HG03064 (cell line): ENCODE data around the gene TMEM132A.
"Not testable (repeated sequence)": the region's sequence is repeated elsewhere in the genome, so short reads cannot be mapped to it uniquely, and the experiment has no call there.

ENCODE experiments used
- ATAC-seq: cut with Tn5 transposase; IDR thresholded peaks from one replicate; pipeline ENCODE4 v1.9.1; 2021; ENCODE audit warnings: low read depth; ENCODE audit not compliant: unreplicated experiment

TMEM132A gene

DNA sequence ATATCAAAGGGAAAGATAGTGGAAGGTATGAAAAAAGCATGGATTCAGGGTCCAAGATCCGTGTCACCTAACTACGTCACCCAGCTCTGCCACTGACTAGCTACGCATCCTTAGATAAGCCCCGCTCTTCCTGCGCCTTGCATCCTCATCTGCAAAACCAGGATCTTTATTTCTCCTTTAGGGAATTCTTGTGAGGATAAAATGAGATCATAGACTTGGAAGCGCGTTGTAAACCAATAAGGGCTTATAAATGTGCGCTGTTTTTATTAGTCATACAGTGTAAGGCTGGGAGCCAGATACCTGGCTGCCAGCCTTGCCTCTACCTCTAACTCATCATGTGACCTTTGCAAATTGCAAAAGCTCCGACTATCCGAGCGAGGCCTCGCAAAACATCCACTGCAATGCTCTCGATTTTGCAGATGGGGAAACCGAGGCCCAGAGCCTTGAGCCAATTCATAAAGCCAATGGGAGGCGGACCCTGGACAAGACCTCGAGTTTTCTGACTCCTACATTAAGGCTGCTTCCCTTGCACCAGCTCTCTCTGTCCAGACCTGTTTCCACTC, 18.6 kb upstream of the TMEM132A start:
- ATAC-seq: no peak

DNA sequence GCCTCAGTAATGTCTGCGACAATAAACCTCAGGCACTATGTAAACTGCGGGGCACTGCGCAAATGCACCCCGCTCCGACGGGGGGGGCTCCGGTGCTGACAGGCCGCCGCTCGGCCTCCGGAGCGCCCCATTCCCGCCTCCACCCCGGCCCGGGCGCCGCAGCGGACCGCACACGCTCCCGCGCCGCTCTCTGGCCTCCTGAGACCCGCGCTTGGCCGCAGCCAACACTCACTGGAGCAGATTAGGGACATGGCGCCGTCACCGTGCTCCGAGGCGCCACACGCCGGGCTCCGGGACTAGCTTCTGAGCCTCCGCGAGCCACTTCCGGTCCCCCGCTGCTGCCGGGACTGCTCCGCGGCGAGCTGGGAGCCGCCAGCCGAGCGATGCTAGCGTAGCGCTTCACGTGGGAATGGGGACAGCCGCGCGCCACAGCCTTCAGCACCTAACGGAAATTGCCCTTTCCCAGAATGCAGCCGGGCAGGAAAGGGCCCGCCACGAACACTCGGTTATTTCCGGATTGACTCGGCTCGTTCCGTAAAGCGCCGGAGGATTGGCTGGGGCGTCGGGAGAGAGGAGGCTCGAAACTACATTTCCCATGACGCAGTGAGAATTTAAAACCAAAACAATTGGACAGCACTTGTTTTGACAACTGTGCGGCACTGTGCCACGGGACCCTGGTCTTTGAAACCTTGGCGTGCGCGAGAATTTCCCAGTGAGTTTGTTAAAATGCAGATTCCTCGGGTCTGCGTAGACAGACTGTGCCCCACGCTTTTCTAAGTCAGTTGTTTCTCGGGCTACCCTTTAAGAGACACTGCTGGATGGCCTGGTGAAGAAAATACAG, 17.9 kb upstream of the TMEM132A start, which contains the start of gene PRPF19:
TSS of gene PRPF19 (minus strand) at position 454 of the 841 bp plus-strand sequence. CDS start at position 251, 203 bp downstream.
- peak; percentile 66 for ATAC-seq

DNA sequence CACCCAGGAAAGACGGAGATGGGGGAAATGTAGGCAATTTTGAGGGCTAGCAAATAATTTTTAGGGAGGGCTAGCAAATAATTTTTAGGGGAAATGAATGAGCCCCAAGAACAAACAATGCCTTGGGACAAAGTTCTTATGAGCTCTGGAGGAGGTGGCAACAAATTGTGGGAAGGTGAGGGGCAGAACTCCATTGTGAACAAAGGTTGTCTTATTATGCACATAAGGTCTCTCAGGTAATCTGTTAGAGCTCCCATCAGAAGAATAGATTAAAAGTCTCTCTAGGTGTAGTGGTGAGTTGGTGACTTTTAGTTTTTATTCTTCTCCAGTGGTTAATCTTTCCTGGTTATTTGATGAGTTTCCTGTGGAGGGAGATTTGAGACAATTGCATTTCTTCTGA, 15.5 kb upstream of the TMEM132A start:
- no peak for ATAC-seq

DNA sequence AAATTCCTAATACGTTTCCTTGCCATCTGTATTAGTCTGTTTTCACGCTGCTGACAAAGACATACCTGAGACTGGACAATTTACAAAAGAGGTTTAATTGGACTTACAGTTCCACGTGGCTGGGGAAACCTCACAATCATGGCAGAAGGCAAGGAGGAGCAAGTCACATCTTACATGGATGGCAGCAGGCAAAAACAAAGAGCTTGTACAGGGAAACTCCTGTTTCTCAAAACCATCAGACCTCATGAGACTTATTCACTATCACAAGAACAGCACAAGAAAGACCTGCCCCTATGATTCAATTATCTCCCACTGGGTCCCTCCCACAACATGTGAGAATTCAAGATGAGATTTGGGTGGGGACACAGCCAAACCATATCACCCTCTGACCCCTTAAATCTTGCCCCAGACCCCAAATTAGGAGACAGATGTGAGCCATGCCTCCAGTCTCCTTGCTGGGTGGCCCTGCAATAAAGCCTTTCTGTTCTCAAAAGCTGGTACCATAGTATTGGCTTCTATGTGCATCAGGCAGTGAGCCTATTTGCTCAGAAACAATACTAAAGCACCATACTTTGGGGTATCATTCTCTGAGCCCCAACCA, 14.5 kb upstream of the TMEM132A start:
- ATAC-seq: not testable (repeated sequence)

DNA sequence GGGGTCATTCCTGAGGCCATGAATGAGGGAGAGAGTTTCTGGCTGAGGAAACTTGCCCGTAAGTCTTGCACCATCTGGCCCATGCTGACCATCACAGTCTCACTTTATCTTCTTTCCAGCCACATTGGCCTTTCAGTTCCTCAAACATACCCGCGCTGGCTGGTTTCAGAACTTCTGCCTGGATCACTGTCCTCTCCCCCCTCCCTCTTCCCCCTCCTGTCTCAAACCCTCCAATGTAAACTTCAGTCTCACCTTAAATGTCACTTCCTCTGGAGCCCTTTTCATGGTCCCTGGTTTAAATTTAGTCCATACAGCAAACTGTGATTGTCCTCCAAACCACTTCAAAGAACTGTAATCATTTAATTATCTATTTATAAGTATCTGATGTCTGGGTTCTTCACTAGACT, 14.0 kb upstream of the TMEM132A start:
- peak; percentile 25 for ATAC-seq

DNA sequence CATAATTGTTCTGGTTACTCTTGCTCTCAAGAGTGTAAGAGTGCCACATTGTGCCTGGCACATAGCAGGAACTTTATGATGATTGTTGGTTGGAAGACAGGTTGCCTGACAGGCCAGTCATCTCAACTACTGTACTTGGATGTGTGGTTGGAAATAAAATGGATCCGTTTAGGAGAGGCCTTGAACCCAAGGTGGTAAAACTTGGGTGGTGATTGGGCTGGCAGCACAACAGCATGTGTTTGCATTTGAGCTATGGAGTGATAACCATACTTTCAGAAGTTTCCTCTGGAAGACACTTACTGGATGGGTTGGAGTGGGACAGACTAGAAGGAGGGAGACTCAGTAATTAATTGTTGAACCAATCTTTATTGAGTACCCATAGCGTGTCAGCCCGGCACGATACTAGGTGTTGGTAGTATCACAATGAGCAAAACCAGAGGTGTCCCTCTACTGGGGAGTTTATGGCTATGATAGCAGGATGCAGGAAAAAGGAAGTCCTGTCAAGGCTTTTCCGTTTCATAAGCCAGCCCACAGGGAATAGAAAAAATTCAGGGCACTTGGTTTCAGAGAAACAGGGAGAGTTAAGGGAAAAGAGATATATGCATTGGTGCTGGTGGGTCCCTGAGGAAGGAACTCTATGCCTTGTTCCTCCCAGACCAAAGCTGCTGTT, 13.4 kb upstream of the TMEM132A start:
- ATAC-seq: no peak

DNA sequence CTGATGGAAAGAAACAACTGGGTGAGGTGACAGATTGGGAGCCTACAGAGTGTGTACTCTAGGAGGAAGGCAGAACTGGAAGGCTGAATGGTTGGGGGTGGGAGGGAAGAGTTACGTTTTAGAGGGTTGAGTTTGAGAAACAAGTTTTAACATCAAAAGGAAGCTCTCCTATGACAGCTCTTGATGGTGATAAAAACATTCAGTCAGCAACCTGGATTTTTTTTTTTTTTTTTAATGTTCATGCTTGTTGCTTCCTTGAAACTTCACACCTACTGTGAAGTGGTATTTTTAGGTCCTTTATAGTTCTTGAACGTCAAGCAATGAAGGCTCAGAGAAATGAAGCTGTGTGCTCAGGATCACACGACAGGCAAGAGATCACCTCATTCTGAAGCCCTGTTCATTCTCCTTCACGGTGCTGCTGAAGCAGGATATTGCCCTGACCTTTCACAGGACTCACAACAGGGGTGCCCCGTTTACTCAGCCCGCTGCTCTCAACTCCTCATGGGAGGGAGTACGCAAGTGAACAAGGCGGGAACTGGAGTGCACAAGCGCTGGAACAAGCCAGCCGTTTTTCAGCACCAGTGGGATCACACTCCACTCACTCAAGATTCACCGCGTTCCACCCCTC, 11.9 kb upstream of the TMEM132A start:
- no peak for ATAC-seq

DNA sequence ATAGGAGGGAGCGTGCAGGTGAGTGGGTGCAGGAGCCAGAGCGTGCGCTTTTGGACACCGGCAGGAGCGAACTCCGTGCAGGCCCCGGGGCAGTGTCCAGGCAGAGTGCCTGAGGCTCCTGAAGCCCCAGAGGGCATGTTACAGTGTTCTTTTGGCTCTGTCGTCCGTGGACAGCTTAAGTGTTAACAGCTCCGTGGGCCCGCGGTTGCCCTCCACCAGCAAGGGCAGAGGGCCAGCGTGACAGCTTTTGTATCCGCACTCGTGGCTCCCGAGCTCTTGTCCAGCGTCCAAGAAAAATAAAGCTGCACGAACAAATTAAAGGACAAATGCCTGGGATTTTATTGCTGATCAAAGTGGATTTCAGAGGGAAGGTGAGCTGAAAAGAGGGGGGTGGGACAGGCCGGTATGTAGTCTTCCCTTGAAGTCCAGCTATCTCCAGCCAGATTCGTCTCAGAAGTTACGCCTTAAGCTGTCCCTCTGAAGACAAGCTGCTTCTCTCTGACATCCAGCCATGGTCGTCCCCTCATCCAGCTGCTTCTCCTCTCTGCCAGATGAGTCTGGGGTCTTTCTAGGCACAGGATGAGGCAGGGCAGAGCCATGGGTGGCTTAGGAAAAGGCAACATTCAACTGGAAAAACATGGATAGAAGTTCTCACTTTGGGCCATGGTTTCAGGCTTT, 11.3 kb upstream of the TMEM132A start:
- ATAC-seq: no peak

DNA sequence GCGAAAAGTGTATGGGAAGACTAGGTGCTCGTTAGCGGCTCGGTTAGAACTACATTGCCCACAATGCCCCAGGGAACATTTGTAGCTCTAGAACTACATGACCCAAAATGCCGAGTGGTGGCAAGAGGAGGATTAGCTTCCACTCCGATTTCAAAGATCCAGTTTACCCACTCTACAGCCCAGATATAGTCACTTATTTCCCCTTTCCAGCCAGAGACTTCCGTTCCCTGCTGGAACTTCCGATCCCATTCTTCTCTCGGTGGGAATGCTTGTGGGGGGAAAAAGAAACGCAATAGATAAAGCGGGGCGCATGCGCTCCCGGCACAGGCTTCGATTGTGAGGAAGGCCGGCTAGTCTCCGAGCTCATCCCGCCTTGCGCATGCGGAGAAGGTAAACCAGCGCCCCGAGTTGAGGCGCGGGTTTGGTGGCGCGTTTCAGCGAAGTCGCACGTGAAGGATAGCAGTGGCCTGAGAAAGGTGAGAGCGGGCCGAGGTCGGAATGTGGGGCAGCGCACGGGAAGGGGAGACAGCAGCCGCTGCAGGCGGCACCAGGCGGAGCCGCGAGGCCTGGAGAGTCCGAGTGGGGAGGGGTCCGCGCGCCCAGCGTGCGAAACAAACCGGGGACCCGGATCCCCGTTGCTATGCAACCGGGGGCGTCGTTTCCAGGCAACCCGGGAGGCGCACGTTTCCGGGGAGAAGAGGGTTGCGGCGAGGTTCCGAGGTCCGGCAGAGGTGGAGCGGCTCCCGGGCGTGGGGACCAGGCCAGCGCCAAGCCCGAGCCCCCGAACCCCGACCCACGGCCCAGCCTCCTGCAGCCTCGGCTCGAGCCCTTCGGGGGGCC, 10.2 kb upstream of the TMEM132A start, which contains the start of gene TMEM109:
TSS of gene TMEM109 (plus strand) at position 366 of the 840 bp plus-strand sequence. CDS start 5,536 bp downstream, outside the sequence.
- ATAC-seq: peak; percentile 40

DNA sequence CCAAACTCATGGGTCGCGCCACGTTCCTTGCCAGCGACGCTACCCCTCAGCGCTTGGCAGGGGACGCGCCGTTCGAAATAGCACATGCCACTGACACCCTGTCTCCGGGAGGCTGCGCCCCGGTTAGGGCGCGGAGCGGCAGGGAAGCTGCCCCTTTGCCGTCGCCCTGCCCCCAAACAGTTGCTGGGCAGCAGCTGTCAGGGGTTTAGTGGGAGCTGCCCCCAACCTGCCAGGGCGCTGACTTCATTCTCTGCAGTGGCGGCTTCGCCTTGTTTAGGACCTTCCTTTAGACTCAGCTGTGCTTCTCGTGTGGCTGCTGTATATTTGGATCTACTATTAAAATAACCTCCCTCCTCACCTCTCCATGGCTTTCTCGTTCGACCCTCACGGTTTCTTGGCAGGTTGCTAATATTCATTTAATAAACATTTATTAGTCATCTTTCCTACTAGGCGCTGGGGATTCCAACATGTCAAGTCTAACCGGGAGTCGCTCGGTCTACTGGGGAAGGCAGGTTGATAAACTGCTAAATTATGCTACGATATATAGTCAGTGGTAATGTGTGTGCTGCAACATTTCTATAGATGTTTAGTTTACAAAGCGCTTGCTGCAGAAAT, 9.5 kb upstream of the TMEM132A start:
- peak; percentile 3 for ATAC-seq

DNA sequence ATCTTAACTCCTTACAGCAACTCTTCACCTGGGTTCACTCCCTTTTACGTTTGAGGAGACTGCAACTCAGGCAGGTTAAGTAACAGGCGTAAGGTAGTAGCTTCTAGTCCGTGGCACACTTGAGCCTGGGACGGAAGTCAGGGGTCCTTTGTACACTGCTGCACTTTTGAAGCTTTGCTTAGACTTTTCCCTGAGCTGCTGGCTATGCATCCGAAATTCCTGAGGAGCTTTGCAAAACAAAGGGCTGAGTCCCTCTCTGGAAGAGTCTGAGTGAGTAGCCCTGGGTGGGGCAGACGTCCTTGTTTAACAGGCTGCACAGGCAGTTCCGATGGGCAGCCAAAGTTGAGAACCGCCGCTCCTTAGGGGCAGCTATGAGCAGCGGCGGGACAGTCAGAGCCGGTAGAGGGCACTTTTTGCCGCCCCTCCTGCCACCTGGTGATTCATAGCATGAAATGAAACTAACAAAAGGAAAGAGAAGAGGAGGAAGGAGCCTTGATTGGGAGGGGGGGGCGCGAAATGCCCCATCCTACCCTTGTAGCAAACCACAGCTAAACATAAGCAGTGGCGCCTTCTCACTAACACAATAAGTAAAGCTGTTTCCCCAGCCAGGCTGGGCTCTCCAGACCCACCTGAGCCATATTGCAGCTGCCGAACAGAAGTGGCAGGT, 8.9 kb upstream of the TMEM132A start:
- ATAC-seq: peak; percentile 50

DNA sequence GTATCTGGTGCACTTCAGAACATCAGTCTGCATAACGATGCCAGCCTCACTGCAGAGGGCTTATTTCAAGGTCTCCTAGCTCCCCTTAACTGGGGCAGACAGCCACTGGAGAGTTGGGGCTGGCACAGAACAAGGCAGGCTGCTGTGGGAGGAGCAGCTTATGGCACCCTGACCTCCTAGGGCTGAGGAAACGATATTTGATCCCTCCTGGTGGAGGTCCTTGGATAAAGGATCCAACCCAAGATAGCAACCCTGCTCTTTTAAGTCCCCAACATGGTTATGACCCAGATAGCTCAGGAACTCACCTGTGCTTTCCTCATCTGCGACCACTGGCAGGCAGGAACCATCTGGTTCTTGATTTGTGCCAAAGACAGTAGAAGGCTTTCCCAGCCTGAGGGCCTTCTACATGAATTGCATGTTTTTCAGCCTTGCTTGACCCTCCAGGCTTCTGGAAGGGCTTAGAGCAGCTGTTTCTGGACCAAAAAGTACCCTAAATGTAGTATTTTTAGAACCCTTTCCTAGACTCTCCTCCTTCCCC, 7.5 kb upstream of the TMEM132A start:
- no peak for ATAC-seq

DNA sequence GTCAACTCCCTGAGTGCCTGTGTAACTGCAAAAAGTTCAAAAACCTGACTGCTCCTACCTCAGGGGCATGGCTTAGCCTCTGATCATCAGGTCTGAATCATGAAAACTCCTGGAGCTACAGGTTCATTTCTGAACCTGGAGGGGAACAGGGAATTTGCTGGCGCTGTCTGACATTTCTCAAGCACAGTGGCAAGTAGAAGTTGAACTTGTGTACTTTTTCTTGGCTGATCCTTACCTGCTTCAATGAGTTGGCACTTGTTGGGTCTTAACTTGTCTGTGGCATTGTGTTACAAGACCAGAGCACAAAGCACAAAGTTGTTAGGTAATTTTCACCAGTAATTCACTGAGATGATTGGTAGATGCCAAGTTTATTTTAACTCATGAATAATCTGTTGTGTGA, 7.0 kb upstream of the TMEM132A start:
- no peak for ATAC-seq

DNA sequence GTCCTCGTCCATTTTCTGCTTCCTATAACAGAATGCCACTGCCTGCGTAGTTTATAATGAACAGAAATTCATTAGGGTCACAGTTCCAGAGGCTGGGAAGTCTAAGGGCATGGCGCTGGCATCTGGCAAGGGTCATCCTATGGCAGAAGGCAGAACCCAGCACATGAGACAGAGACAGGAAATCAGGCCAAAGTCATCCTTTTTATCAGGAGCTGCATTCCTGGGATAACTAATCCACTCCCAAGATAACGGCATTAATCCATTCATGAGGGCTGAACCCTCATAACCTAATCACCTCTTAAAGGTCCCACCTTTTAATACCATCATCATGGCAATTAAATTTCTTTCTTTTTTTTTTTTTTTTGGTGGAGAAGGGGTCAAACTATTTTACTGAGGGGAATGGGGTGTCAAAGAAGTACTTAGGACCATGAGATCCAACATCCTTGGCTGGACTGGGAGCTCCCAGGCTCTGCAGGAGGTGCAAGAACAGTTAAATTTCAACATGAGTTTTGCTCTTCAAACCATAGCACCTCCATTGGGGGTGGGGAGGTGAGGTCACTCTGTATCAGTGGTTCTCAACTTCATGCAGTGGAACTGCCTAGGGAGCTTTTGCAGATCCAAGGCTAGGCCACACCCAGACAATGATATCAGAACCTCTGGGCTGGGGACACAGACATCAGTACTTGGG, 5.9 kb upstream of the TMEM132A start:
- ATAC-seq: no peak

DNA sequence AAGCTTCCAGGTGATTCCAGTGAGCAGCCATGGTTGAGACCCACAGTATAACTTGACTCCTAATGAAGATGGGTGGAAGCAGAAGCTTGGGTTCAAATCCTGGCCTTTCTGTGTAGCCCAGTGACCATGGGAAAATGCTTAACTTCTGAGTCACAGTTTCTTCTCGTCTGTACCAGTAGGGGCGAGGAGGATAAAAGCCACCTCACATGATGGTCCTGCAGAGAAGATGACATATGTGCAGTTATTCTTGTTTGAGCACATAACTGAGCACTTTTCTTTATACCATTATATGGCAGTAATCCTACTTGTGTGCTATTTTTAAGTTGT, 5.4 kb upstream of the TMEM132A start:
- ATAC-seq: no peak

DNA sequence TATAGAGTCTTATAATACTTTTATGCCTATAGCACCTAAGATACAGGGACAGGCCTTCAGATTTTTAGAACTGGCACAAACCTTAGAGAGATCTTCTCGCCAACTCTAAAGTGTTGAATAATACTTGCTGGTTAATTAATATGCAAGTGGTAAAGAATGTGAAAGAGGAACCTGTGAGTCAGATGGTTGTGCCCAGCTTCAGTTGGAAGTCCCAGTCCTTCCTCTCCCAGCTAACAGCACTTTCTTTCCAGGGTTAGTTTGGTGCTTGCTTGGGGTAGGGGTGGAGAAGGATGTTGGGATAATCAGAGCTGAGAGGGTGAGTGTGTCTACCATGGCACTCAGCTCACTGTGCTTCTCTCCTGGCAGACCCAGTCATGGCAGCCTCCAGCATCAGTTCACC, 4.9 kb upstream of the TMEM132A start:
- no peak for ATAC-seq

DNA sequence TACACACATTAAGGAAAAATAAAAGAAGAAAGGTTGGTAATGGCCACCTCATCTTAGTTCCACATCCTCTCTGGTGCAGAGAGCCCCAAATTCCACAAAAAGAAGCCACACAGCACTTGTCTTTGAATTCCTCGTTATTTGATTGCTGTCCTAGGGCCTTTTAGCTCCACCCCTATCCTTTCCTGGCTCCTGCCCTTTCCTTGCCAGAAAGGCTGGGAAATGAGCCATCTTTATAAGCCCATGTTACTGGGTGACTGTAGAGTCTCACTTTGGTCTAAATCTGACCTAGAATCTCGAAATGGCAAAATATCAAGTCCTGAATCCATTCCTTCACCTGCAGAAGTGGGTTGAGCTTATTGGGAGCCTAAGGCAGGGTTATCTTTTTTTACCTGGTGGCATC, 4.3 kb upstream of the TMEM132A start:
- no peak for ATAC-seq

DNA sequence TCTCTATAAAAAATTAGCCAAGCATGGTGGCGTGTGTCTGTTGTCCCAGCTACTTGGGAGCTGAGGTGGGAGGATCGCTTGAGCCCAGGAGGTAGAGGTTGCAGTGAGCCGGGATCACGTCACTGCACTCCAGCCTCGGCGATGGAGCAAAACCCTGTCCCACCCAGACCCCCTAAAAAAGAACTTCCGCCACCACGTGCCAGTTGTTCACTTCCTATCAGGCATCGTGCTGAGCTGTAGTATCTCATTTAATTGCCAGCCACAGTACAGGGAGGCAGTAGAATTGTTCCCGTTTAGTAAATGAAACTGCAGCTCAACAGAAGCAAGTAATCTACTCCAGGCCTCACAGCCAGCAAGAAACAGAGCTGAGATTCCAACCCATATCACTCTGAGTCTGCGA, 3.0 kb upstream of the TMEM132A start:
- ATAC-seq: no peak
